GM12891 (cell line): ENCODE data around the gene DCN.

Source experiments
- DNase-seq: peaks from one replicate; pipeline ENCODE4 v3.0.0; 2011; ENCODE audit warnings: low spot score; ENCODE audit not compliant: insufficient read length
- FAIRE-seq: peaks from 2 replicates; lab custom pipeline; 2011; peaks lifted over from hg19 to GRCh38; lab: Jason Lieb, UNC
- PAX5 ChIP-seq: IDR thresholded peaks from 2 replicates; pipeline ENCODE4 v1.6.1; 2011; ENCODE audit warnings: low read length, moderate library complexity, mild to moderate bottlenecking; ENCODE audit not compliant: insufficient read depth, severe bottlenecking
- POLR2A ChIP-seq: IDR thresholded peaks from 2 replicates; pipeline ENCODE4 v1.6.1; 2011; ENCODE audit warnings: low read depth, low read length, control low read depth
- POLR2AphosphoS5 ChIP-seq: IDR thresholded peaks from 2 replicates; pipeline ENCODE4 v1.6.1; 2011; ENCODE audit warnings: low read depth, low read length, control low read depth
- POU2F2 ChIP-seq: IDR thresholded peaks from 2 replicates; pipeline ENCODE4 v1.6.1; 2011; ENCODE audit warnings: low read depth, mild to moderate bottlenecking, control low read depth, low read length, moderate library complexity
- SPI1 ChIP-seq: IDR thresholded peaks from 2 replicates; pipeline ENCODE4 v1.6.1; 2011; ENCODE audit warnings: low read depth, low read length, control low read depth
- TAF1 ChIP-seq: IDR thresholded peaks from 2 replicates; pipeline ENCODE4 v1.6.1; 2011; ENCODE audit warnings: low read depth, low read length, control low read depth

Gene DCN

GRCh38 chr12:91094032-91094662, 88.5 kb downstream of the DCN start:
- DNase-seq: no peak
- no peak for TF ChIP-seq PAX5
- no peak for TF ChIP-seq POU2F2
- TF ChIP-seq TAF1: no peak
- no peak for TF ChIP-seq SPI1
- TF ChIP-seq POLR2A: no peak
- TF ChIP-seq POLR2AphosphoS5: no peak
- FAIRE-seq: no peak

GRCh38 chr12:91093341-91093740, 89.3 kb downstream of the DCN start:
- DNase-seq (no peak), FAIRE-seq (no peak)
- no peak for TF ChIP-seq POLR2A
- TF ChIP-seq POU2F2: no peak
- no peak for TF ChIP-seq PAX5
- no peak for TF ChIP-seq TAF1
- TF ChIP-seq POLR2AphosphoS5: no peak
- TF ChIP-seq SPI1: no peak

- FAIRE-seq: no peak
- TF ChIP-seq POU2F2: no peak
- TF ChIP-seq POLR2AphosphoS5: no peak
- DNase-seq: no peak
Observed at GRCh38 chr12:91091916-91092715, 90.5 kb downstream of the DCN start.
